Skeletal muscle tissue (tissue), 4 donors: Measurements from ENCODE around the gene TVP23C. TPM values are rescaled to one million over a fixed set of nuclear protein-coding genes. Genes with fewer than 3 reads are reported as not detected.

Experiments
- H3K27ac ChIP-seq: one replicate; pipeline ENCODE4 v1.7.0; 2013; ENCODE audit warnings: mild to moderate bottlenecking, low read depth, low read length, inconsistent platforms
- H3K27me3 ChIP-seq, 3 donors: one replicate each; pipeline ENCODE4 v1.7.0; 2013; ENCODE audit warnings: low read length in 3 of 3; ENCODE audit not compliant: control insufficient read depth in 3 of 3, insufficient read depth in 3 of 3
- H3K36me3 ChIP-seq, 3 donors: one replicate each; pipeline ENCODE4 v1.7.0; 2013; ENCODE audit warnings: low read length in 3 of 3; ENCODE audit not compliant: control insufficient read depth in 3 of 3, insufficient read depth in 3 of 3
- H3K4me1 ChIP-seq, 3 donors: one replicate each; pipeline ENCODE4 v1.7.0; 2013; ENCODE audit warnings: low read length in 3 of 3, mild to moderate bottlenecking in 3 of 3; ENCODE audit not compliant: control insufficient read depth in 3 of 3, insufficient read depth in 3 of 3
- H3K4me3 ChIP-seq, 3 donors: one replicate each; pipeline ENCODE4 v1.7.0; 2013; ENCODE audit warnings: low read length in 3 of 3
- H3K9ac ChIP-seq, 3 donors: one replicate each; pipeline ENCODE4 v1.7.0; 2013; ENCODE audit warnings: low read length in 3 of 3, mild to moderate bottlenecking in 3 of 3, moderate library complexity in 2 of 3, low read depth in 1 of 3
- H3K9me3 ChIP-seq, 3 donors: one replicate each; pipeline ENCODE4 v1.7.0; 2013; ENCODE audit warnings: low read length in 3 of 3; ENCODE audit not compliant: control insufficient read depth in 3 of 3
- total RNA-seq: library from RNA; depleted of rRNA; stranded (reverse); fragments of >200 nt; gene quantifications from one replicate; pipeline ENCODE4 v1.2.3, GENCODE V29; 2014
- donor health status: Osteomylitis.

TVP23C gene
- total RNA-seq, 1 donor from 2014 or later, result 32.9 TPM

DNA sequence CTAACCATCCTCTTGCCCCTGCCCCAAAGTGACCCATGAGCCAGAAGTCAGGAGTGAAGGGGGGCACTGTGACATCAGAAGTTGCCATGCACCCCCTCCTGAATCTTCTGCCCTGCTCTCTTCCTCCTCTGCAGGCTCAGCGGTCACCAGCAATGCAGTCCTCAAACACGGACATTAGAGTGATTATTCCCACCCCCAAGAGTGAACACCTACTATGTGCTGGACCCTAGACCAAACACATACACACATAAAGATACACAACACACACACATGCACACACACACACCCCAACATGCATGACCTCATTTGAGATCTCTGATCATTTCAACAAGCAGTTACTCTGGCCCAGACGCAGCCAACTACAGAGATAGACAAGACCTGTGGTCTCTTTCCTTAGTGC, 95.7 kb downstream of the TVP23C start, which contains the start of gene CDRT4:
CDRT4 (minus strand) TSS at position 30 of the 400 bp plus-strand sequence. CDS start 27,383 bp downstream, outside the sequence.
- H3K36me3 ChIP-seq, result no peaks in the 10 kb centered on the region
- no peaks in the 10 kb centered on the region for H3K27me3 ChIP-seq
- no peak within 1 kb of the TSS for H3K4me3 ChIP-seq
- H3K27ac ChIP-seq, result no peak within 1 kb of the TSS
- H3K9ac ChIP-seq, result no peak within 1 kb of the TSS
- H3K9me3 ChIP-seq, result no peaks in the 10 kb centered on the region
- H3K4me1 ChIP-seq, result peaks cover 26 to 34% (median 27%) of the 10 kb centered on the region in 3 donors

DNA sequence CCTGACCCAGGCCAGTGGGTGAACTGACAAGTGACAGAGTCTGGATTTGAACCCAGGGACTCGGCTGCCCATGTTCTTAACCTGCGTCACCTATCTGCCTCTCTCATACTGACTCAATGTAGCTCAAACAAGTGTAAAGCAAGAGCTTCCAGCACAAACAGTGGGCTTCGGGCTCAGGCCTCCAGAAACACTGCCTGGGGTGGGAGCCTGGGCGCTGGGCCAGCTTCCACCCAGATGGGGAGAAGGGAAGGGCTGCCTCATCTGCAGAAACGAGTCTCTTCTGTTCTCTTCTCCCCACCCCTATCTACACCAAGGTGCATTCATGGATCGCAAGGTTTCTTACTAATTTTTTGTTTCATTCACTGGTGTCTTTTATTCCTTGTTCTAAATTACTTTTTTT, 97.2 kb downstream of the TVP23C start:
- H3K4me1 ChIP-seq, result peaks cover 26 to 34% (median 27%) of the 10 kb centered on the region in 3 donors
- H3K9me3 ChIP-seq, result no peaks in the 10 kb centered on the region
- H3K36me3 ChIP-seq, result no peaks in the 10 kb centered on the region
- no peak overlapping the region for H3K9ac ChIP-seq
- no peak overlapping the region for H3K4me3 ChIP-seq
- H3K27me3 ChIP-seq, result no peaks in the 10 kb centered on the region
- no peak overlapping the region for H3K27ac ChIP-seq

DNA sequence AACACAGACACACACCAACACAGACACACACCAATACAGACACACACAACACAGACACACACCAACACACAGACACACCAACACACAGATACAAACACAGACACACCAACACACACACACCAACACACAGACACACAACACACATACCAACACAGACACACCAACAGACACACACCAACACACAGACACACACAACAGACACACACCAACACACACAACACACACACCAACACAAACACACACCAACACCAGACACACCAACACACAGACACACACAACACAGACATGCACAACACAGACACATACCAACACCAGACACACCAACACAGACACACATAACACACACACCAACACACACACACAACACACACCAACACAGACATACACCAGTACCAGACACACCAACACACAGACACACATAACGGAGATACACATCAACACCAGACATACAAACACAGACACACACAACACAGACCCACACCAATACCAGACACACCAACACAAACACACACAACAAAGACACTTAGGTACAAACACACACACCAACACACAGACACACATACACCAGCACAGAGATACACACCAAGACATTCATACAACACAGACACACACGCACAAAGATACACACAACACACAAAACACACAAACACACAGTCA, 98.1 kb downstream of the TVP23C start:
- no peaks in the 10 kb centered on the region for H3K9me3 ChIP-seq
- H3K27me3 ChIP-seq, result no peaks in the 10 kb centered on the region
- H3K27ac ChIP-seq, result no peak overlapping the region
- H3K9ac ChIP-seq, result no peak overlapping the region
- no peak overlapping the region for H3K4me3 ChIP-seq
- H3K36me3 ChIP-seq, result no peaks in the 10 kb centered on the region
- H3K4me1 ChIP-seq, result peaks cover 26 to 34% (median 27%) of the 10 kb centered on the region in 3 donors

DNA sequence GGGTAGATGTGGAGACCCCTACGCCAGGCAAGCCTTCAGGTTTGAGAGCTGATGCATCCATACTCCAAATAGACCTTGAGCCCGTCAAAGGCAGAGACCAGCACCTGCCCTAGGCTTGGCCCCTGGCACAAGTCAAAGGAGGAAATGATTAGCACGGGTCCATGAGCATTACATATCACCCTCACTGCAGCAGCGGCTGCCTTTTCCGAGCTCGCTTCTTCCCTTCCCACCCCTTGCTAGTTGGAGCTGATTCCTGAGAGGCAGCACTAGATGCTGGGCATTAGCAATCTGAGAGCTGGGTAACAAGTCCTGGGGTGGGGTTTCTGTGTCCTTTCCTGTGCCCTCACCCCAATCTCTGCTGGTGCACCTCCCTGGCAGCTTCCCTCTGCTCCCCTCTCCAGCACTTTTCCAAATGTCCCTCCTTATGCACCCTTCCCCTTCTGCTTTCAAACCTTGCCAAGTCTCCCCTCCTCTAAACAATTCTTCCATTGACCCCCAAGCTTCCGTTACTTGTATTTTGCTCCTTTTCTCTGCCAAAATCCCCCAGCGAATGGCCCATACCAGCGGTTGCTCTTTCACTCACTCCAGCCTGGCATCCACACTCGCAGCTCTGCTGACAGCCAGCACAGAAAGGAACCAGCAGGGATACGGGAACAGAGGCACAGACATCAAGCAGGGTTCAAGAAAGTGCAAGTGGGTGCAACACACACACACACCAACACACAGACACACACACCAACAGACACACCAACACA, 98.9 kb downstream of the TVP23C start:
- no peaks in the 10 kb centered on the region for H3K9me3 ChIP-seq
- H3K36me3 ChIP-seq, result no peaks in the 10 kb centered on the region
- peaks cover 22 to 29% (median 22%) of the 10 kb centered on the region in 3 donors for H3K4me1 ChIP-seq
- H3K27me3 ChIP-seq, result no peaks in the 10 kb centered on the region
- H3K9ac ChIP-seq, result peak overlapping the region in 1 of 3 donors; percentile 10
- H3K27ac ChIP-seq, result no peak overlapping the region
- no peak overlapping the region for H3K4me3 ChIP-seq

DNA sequence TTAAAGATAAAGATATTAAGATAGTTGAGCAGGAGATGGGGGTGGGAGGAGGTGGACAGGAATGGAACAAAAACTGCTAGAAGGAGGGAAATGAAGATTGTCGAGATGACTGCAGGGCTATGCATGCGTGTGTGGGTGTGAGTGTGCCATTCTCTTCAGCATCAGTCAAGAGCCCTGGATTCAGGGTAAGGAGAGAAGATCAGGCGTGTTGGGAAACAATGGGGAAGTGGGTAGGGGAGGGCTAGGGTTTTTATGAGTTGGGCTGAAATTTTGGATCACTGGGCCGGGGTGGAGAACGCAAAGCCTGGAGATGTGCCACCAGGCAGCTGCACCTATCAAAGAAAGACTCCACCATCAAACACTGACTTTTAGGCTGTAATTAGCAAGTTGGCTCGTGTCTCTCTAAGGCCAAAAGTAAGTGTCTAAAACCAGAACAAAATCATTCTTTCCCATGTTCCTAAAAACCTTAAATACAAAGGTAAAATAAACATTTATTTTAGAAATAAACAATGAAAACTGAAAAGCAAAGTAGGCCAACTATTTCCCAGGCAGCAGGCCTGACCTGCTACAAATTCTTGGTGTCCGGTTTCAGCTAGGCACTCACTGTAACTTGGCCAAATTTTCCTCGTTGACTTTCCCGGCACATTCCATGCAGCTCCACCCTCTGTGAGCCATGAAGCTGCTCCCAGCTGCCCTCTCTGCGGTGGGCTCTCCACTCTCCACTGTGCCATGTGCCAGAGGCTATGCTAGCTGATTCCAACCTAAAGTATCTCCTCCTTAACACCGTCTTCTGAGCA, 100.1 kb downstream of the TVP23C start:
- no peaks in the 10 kb centered on the region for H3K36me3 ChIP-seq
- no peak overlapping the region for H3K27ac ChIP-seq
- peak overlapping the region in 2 of 3 donors; percentile 27 to 40 for H3K9ac ChIP-seq
- H3K27me3 ChIP-seq, result no peaks in the 10 kb centered on the region
- H3K9me3 ChIP-seq, result no peaks in the 10 kb centered on the region
- peaks cover 22 to 31% (median 29%) of the 10 kb centered on the region in 3 donors for H3K4me1 ChIP-seq
- peak overlapping the region; percentile 9 to 23 (median 14) for H3K4me3 ChIP-seq

DNA sequence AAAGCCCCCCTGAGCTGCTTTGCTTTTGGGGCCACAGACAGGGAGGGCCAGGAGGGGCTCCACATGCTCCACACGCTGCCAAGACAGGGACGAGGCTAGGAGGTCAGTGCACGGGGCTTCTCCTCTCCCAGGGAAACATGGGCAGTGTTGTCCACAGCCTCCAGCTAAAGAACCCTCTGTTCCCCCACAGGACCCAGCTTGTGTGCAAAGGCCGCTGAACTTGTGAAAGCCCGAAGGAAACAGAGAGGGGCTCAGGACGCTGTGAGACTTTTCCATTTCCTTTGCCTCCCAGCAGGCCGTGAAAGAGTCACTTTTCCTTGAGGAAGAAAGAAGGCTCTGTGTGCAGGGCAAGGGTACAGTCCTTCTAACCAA, 105.6 kb downstream of the TVP23C start:
- H3K36me3 ChIP-seq, result no peaks in the 10 kb centered on the region
- H3K9me3 ChIP-seq, result peaks cover 0 to 2% (median 0%) of the 10 kb centered on the region in 3 donors
- H3K4me3 ChIP-seq, result peak overlapping the region in 2 of 3 donors; percentile 2 to 48
- peaks cover 29 to 39% (median 38%) of the 10 kb centered on the region in 3 donors for H3K4me1 ChIP-seq
- H3K27ac ChIP-seq, result peak overlapping the region; percentile 86
- H3K9ac ChIP-seq, result peak overlapping the region; percentile 5 to 77 (median 71)
- H3K27me3 ChIP-seq, result no peaks in the 10 kb centered on the region

DNA sequence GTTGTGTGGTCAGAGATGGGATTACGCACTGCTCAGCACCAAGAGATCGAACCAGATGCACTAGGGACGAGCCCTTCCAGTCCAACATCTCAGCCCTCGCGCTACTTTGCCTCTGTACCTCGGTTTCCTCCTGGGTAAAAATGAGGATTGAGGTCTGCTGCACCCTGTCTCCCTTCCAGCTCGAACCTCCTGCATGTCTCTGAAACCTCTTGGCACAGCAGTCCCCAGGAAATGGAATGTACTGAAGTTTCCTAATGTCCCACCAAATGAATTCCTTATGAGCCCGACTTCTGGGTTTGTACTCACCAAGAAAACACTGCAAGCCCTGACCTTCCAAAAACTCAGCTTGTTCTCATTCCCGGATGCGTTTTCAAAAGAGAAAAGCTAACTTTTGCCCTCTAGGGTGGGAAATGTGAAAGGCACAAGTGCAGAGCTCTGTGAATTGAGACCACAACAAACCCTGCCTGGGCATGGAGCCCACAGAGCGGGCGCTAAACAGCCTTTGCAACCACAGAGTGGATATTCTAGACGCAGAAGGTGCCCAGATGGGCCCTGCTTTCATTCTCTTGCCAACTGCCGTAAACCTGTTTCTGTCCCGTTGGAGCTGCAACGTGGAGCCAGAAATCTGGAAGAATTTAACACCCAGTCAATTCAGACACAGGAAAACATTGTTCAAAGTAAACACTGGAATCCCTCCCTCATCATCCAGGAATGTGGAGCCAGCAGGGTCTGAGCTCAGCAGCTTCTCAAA, 106.1 kb downstream of the TVP23C start:
- peak overlapping the region; percentile 86 for H3K27ac ChIP-seq
- H3K27me3 ChIP-seq, result no peaks in the 10 kb centered on the region
- H3K9ac ChIP-seq, result peak overlapping the region; percentile 47 to 77 (median 71)
- H3K4me1 ChIP-seq, result peaks cover 29 to 38% (median 38%) of the 10 kb centered on the region in 3 donors
- peak overlapping the region; percentile 27 to 64 (median 48) for H3K4me3 ChIP-seq
- peaks cover 0 to 2% (median 0%) of the 10 kb centered on the region in 3 donors for H3K9me3 ChIP-seq
- H3K36me3 ChIP-seq, result no peaks in the 10 kb centered on the region

DNA sequence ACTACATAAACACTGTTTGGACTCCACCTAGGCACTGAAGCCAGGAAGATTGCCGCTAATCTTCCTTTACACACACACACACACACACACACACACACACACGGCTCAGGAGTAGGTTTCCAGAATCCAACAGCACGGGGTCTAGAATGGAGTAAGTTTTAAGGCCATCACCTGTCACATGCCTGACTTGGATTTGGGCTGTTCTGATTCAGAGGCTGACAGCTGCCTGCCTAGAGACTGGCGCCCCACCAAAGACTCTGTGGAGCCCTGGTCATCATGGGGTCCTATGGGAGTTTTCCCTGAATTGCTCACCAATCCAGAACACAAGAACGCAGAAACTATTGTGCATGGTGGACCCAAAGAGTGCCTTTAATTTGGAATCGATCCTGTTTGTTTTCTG, 106.8 kb downstream of the TVP23C start:
- peak overlapping the region; percentile 10 to 64 (median 27) for H3K4me3 ChIP-seq
- H3K9me3 ChIP-seq, result peaks cover 0 to 2% (median 0%) of the 10 kb centered on the region in 3 donors
- peaks cover 29 to 38% (median 38%) of the 10 kb centered on the region in 3 donors for H3K4me1 ChIP-seq
- no peaks in the 10 kb centered on the region for H3K27me3 ChIP-seq
- H3K27ac ChIP-seq, result peak overlapping the region; percentile 86
- peak overlapping the region; percentile 47 to 77 (median 71) for H3K9ac ChIP-seq
- H3K36me3 ChIP-seq, result no peaks in the 10 kb centered on the region

DNA sequence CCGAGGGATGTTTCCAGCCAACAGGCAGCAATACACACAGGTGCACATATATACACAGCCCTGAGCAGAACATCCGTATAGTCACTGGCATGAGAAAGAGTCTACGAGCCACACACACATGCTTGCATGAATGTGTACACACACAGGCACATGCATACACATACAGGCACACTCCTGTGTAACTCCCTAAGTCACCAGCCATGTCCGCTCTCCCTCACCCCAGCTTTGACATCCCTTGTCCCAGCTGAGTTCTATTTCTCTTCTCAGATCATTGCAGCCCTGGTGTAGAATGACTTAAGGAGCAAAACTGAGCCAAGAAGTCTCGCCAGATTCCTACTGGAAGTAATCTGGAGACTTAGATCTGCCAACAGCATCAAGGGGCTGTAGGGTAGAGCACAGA, 108.9 kb downstream of the TVP23C start:
- no peak overlapping the region for H3K4me3 ChIP-seq
- peaks cover 29 to 41% (median 38%) of the 10 kb centered on the region in 3 donors for H3K4me1 ChIP-seq
- H3K27me3 ChIP-seq, result no peaks in the 10 kb centered on the region
- H3K9me3 ChIP-seq, result peaks cover 0 to 2% (median 0%) of the 10 kb centered on the region in 3 donors
- H3K9ac ChIP-seq, result no peak overlapping the region
- no peaks in the 10 kb centered on the region for H3K36me3 ChIP-seq
- no peak overlapping the region for H3K27ac ChIP-seq
